NCI-H446 (cell line): ENCODE data around the gene WDR64.
A peak's percentile ranks its signal among the peaks of the same experiment; 100 is the strongest.
"Not testable (repeated sequence)": the region's sequence is repeated elsewhere in the genome, so short reads cannot be mapped to it uniquely, and the experiment has no call there.

Experiments used
- DNase-seq, 2 experiments: peaks; one replicate each; lab custom pipeline; 2025; lab: John Stamatoyannopoulos, UW

Gene WDR64

GRCh38 chr1:241799416-241799815 is 147.3 kb downstream of the WDR64 start:
- no peak for DNase-seq

DNA sequence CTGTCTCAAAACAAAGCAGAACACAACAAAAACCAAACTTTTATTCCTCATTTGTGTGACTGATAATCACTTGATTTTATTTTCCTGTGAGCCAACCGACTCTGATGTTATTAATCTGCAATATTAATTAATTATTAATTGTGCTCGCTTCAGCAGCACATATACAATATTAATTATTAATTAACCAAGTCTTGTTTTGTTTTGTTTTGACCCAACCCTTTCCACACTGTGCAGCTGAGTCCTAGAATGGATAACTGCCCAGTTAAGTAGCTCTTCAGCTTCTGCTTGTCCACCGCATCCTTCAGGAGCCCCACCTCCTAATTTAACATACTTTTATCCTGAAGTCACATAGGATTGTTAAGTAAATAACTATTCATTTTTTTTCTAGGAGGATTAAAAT is 148.6 kb downstream of the WDR64 start:
- no peak for DNase-seq

DNA sequence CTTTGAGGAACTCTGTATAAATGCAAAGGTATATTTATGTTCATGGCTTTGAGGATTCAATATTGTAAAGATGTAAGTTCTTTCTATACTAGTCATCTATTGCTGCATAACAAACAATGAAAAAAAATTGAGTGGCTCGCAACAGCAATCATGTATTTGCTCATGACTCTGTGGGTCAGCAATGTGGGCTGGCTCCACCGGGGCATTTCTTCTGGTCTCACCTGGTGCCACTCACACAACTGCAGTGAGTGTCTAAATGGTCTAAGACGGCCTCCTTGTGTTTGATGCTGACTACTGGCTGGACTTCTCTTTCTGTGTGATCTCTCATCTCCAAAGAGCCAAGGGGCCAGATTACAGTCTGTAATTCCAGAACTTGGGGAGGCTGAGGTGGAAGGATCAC is 150.8 kb downstream of the WDR64 start:
- DNase-seq, result no peak

- not testable (repeated sequence) for DNase-seq
Measured at GRCh38 chr1:241804706-241805105, 152.6 kb downstream of the WDR64 start.

- no peak for DNase-seq
Measured at GRCh38 chr1:241808265-241808664, 156.2 kb downstream of the WDR64 start.

DNA sequence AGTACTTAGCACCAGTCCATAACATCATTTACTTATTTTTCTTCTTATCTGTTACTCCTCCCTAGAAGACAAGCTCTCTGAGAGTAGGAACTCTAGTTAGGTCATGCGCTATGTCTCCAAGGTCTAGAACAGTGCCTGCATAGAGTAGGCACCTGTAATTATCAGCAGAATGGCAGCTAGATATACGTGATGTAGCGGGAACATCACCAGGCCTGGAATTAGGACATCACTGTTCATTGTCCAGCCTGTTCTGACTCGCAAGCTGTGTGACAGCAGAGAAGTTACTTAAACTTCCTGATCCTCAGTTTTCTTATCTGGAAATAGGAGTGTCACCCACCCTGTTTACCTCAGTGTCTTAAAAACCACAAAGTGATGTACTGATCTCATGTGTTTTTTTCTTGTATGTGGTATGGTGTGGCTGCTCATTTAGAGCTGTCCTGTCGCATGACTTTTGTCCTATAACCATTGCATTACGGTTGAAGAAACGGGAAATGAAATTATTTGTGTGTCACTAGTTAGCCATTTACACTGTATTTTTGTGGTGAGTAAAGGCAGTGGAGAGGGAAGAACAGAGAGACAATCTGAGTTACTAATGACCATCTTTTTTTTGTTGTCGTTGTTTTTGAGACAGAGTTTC is 158.8 kb downstream of the WDR64 start:
- DNase-seq, result no peak

- no peak for DNase-seq
Measured at GRCh38 chr1:241813768-241814320, 161.8 kb downstream of the WDR64 start.

DNA sequence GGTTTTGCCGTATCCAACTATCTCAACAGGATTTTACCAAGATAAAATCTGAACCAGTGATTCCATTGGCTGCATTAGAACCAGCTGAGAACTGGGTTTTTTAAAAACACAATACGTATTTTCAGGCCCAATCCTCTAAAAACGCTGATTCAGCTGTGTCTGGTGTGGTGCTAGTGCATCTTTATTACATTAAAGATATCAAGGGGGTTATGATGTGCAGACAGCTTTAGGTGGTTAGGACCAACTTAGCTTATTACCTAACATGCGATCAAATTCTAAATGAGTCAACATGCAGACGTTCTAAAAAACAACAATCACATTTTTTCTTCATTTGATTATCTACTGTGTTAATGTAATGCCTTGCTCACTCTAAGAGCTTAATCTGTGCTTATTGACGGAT is 163.9 kb downstream of the WDR64 start:
- DNase-seq, result no peak

- DNase-seq, result no peak
Measured at GRCh38 chr1:241817331-241817792, 165.3 kb downstream of the WDR64 start.

DNA sequence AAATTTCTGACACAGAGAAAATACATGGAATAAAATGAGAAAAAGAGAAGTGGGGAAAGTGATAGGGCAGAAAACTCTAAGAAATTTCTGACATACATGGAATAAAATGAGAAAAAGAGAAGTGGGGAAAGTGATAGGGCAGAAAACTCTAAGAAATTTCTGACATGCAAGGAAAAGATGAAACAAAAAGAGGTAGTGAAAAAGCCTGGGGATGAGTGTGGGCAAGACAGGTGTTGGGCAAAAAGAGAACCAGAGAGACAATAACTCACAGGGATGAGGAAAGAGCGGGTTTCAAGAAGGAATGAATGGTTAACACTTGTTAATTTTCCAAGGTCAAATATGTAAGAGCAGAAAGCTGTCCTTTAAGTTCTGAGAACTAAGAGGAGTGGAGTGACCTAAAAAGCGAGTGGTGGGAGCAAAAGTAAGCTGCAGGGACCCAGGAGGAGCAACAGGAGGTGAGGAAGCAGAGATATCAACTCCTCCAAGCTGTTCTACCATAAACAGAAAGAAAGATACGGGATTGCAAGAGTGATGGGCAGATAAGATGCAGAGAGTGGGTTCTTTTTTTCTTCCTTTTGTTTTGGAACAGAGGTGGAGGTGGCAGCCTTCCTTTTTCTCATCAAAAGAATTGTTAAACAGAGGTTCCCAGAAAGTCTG is 166.0 kb downstream of the WDR64 start:
- DNase-seq, result no peak

DNA sequence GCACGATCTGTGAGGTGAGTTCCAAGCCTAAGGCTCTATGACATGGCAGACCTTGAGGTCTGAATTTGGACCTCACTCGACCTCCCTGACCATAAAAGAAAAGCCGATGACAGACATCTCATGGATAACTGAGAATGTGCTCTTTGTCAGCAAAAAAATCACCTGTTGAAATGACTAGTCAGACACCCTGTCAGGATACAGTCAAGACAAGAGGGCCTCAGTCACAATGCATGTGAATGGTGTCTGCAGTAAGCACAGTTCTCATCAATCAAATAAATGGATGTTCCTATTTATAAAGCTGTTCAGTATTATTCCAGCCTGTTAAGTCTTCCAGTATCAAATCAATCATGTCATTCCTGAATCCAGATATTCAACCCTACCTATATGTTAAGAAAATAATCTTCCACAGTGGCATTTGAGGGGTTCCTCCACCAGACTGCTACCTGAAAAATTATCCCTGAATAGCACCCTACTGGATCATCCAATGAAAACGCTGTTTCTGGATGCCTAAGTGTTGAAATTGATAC is 167.3 kb downstream of the WDR64 start:
- DNase-seq, result no peak

DNA sequence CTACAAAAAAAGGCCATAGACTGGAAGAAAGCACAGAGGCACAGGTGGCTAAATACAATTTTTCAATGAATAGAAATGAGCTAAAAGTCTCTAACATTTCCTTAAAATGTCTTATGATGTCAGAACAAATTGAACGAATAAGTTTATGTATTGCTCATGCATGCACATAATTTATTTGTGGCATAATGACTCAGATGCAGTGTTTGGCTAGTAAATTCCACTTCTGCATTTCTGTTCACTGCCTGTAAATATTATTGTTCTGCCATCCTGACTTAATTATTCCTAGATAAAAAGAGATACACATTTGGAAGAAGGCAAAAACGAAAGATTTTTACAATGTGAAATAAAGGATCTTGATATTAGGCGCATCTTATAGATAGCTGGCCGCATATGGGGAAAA is 169.3 kb downstream of the WDR64 start:
- no peak for DNase-seq

GRCh38 chr1:241822846-241823245 is 170.8 kb downstream of the WDR64 start:
- DNase-seq, result no peak

DNA sequence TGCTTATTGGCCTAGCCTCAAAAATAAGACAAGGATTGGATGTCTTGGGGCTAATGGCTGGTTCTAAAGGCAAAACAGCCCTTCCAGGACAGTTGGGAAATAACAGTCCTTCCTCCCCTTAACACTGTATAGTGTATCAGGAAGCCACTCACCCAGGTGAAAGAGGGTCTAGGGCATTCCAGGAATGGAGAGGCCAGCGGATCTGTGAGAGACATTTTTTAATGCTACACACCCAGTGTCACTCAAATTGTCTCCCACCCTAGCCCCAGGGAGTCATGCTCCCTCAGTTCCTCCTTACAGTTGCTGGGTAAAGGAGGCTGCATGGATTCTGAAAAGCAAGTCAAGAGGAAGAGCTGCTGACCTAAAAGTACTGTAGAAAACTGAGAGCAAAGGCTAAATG is 171.8 kb downstream of the WDR64 start:
- peak in 1 of 2 experiments; percentile 62 for DNase-seq

DNA sequence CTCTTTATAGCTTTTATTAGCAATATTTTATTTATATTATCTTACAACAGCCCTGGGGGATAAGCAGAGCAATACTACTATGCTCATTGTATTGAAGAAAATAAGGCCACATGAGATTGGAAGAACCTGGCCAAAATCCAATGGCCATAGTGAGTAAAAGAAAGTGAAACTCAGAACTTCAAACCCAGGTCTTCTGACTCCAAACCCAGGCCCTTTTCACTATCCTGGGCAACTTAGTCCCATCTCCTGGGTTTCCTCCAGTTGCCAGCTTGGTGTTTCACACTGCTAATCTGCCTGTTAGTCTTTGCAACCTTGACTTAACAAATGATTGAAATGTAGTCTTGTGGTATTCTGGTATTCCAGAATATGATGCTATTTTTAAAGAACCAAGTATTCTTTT is 173.5 kb downstream of the WDR64 start:
- DNase-seq, result no peak

DNA sequence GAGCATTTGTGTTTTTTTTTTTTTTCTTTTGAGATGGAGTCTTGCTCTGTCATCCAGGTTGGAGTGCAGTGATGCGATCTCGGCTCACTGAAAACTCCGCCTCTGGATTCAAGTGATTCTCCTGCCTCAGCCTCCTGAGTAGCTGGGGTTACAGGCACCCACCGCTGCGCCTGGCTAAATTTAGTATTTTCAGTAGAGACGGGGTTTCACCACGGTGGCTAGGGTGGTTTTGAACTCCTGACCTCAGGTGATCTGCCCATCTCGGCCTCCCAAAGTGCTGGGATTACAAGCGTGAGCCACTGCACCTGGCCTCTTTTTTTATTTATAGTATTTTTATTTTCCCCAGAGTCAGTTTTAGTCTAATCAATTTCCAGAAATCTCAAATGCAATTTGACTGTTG is 174.5 kb downstream of the WDR64 start:
- DNase-seq, result not testable (repeated sequence)

GRCh38 chr1:241827264-241827663 is 175.2 kb downstream of the WDR64 start:
- no peak for DNase-seq

GRCh38 chr1:241828463-241829021 is 176.5 kb downstream of the WDR64 start:
- no peak for DNase-seq

GRCh38 chr1:241829468-241829867 is 177.4 kb downstream of the WDR64 start:
- no peak for DNase-seq

DNA sequence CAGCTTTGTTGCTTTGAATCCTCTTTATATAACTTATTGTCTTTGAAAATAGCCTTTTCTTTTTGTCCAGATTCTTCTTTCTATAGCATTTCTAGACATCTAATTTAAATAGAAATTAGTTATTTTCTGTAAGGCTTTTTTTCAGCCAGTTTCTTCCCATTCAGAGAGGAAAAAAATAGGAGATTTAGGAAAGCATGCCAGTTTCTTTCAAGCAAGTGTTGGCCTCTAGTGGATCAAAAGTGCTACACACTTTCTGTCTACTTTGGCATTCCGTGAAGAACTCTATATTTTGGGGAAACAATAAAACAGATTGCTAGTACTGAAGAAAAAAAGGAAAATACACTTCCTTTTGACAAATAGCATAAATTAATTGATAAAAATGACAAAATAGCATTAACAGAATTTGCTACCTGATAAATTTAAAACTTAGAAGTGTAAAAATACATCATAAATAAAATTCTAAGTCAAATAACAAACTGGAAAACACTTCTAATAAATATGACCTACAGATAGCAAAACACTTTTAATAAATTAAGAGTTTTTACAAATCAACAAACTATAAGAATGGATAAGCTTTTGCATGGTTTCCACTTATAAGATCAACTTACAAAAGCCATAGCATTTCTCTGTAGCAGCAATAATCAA is 182.8 kb downstream of the WDR64 start:
- peak in 1 of 2 experiments; percentile 42 for DNase-seq

DNA sequence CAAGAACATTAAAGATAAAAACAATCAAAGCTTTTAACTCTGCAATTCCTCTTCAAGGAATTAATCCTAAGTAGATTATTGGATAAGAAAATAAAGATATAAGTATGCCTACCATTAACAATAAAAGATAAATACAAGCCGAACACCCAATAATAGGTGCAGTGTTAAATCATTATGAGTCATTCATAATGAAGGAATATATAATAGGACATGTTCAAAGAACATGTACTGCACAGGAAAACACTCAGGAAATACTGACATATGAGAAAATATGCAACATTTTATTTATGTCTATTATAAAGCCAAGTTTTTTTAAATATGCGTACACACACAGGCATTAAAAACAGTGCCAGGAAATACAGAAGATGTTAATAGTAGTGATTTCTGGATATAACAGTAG is 184.9 kb downstream of the WDR64 start:
- no peak for DNase-seq

GRCh38 chr1:241837416-241837815 is 185.3 kb downstream of the WDR64 start:
- DNase-seq, result no peak
